Measurements from ENCODE around the gene PPP3CA. TPM values are rescaled to one million over a fixed set of nuclear protein-coding genes. Genes with fewer than 3 reads are reported as not detected.
"Not testable (repeated sequence)": the region's sequence is repeated elsewhere in the genome, so short reads cannot be mapped to it uniquely, and the experiment has no call there.

Gene PPP3CA
- total RNA-seq, 2 donors from 2014 or later = 3.3 to 3.5 TPM

GRCh38 chr4:101135371-101136010 is 211.8 kb downstream of the PPP3CA start:
- no peak for DNase-seq (ENCODE audit: low spot score in 2 of 2)
- no peak overlapping the region for H3K27ac Mint-ChIP-seq
- peaks cover 8 to 35% of the 10 kb centered on the region in 2 donors for H3K36me3 Mint-ChIP-seq
- H3K9me3 Mint-ChIP-seq = peaks cover 5 to 21% of the 10 kb centered on the region in 2 donors
- peak in 1 of 2 donors; percentile 37 for ATAC-seq

- H3K9me3 Mint-ChIP-seq = peaks cover 15 to 30% of the 10 kb centered on the region in 2 donors
- not testable (repeated sequence) for DNase-seq (ENCODE audit: low spot score in 2 of 2); H3K27ac Mint-ChIP-seq; ATAC-seq
- H3K36me3 Mint-ChIP-seq = peaks cover 17 to 44% of the 10 kb centered on the region in 2 donors
These were observed 216.3 kb downstream of the PPP3CA start for GRCh38 chr4:101131058-101131457.

- not testable (repeated sequence) for ATAC-seq; DNase-seq (ENCODE audit: low spot score in 2 of 2); H3K27ac Mint-ChIP-seq
- H3K9me3 Mint-ChIP-seq = peaks cover 15 to 34% of the 10 kb centered on the region in 2 donors
- H3K36me3 Mint-ChIP-seq = peaks cover 17 to 36% of the 10 kb centered on the region in 2 donors
These were observed 218.4 kb downstream of the PPP3CA start for GRCh38 chr4:101128898-101129297.

- DNase-seq (ENCODE audit: low spot score in 2 of 2) (no peak), ATAC-seq (no peak)
- Mint-ChIP-seq H3K9me3 (peaks cover 15 to 31% of the 10 kb centered on the region in 2 donors), H3K27ac (no peak overlapping the region), H3K36me3 (peaks cover 17 to 32% of the 10 kb centered on the region in 2 donors)
These were observed 218.9 kb downstream of the PPP3CA start for GRCh38 chr4:101128473-101128872.

GRCh38 chr4:101127176-101127790 is 220.0 kb downstream of the PPP3CA start:
- ATAC-seq = no peak
- no peak overlapping the region for H3K27ac Mint-ChIP-seq
- peaks cover 15 to 23% of the 10 kb centered on the region in 2 donors for H3K9me3 Mint-ChIP-seq
- peaks cover 17 to 20% of the 10 kb centered on the region in 2 donors for H3K36me3 Mint-ChIP-seq
- no peak for DNase-seq (ENCODE audit: low spot score in 2 of 2)

GRCh38 chr4:101126059-101126458 is 221.3 kb downstream of the PPP3CA start:
- Mint-ChIP-seq H3K36me3 (peaks cover 9% of the 10 kb centered on the region in 2 donors), H3K9me3 (peaks cover 9 to 13% of the 10 kb centered on the region in 2 donors), H3K27ac (no peak overlapping the region)
- ATAC-seq (peak in 1 of 2 donors; percentile 31), DNase-seq (ENCODE audit: low spot score in 2 of 2) (no peak)

- ATAC-seq = no peak
- H3K27ac Mint-ChIP-seq = no peak overlapping the region
- H3K9me3 Mint-ChIP-seq = peaks cover 9 to 13% of the 10 kb centered on the region in 2 donors
These were observed 222.0 kb downstream of the PPP3CA start for GRCh38 chr4:101125045-101125942.

GRCh38 chr4:101123231-101123630 is 224.1 kb downstream of the PPP3CA start:
- H3K36me3 Mint-ChIP-seq = no peaks in the 10 kb centered on the region
- DNase-seq (ENCODE audit: low spot score in 2 of 2) (no peak), ATAC-seq (peak; percentile 67 to 87)
- H3K27ac Mint-ChIP-seq = peak overlapping the region in 1 of 2 donors; percentile 49
- peaks cover 3 to 7% of the 10 kb centered on the region in 2 donors for H3K9me3 Mint-ChIP-seq

More at GRCh38 chr4:101125045-101125942, 222.0 kb downstream of the PPP3CA start:
- DNase-seq (ENCODE audit: low spot score in 2 of 2) = no peak
- H3K36me3 Mint-ChIP-seq = peaks cover 7% of the 10 kb centered on the region in 2 donors

- Mint-ChIP-seq H3K36me3 (no peaks in the 10 kb centered on the region), H3K27ac (no peak overlapping the region), H3K9me3 (peaks cover under 1 to 4% of the 10 kb centered on the region in 2 donors)
- no peak for ATAC-seq
- DNase-seq (ENCODE audit: low spot score in 2 of 2) = no peak
These were observed 225.3 kb downstream of the PPP3CA start for GRCh38 chr4:101122019-101122418.

GRCh38 chr4:101119141-101119540 is 228.2 kb downstream of the PPP3CA start:
- ATAC-seq = no peak
- Mint-ChIP-seq H3K9me3 (no peaks in the 10 kb centered on the region), H3K36me3 (no peaks in the 10 kb centered on the region), H3K27ac (no peak overlapping the region)
- DNase-seq (ENCODE audit: low spot score in 2 of 2) = no peak

GRCh38 chr4:101118617-101119016 is 228.7 kb downstream of the PPP3CA start:
- no peak for ATAC-seq
- no peak for DNase-seq (ENCODE audit: low spot score in 2 of 2)
- Mint-ChIP-seq H3K27ac (no peak overlapping the region), H3K36me3 (no peaks in the 10 kb centered on the region), H3K9me3 (no peaks in the 10 kb centered on the region)

GRCh38 chr4:101115887-101116286 is 231.4 kb downstream of the PPP3CA start:
- no peak overlapping the region for H3K27ac Mint-ChIP-seq
- no peak for ATAC-seq

GRCh38 chr4:101114936-101115372 is 232.4 kb downstream of the PPP3CA start:
- DNase-seq (ENCODE audit: low spot score in 2 of 2) = no peak
- Mint-ChIP-seq H3K27ac (no peak overlapping the region), H3K9me3 (no peaks in the 10 kb centered on the region), H3K36me3 (no peaks in the 10 kb centered on the region)
- no peak for ATAC-seq

More at GRCh38 chr4:101115887-101116286, 231.4 kb downstream of the PPP3CA start:
- Mint-ChIP-seq H3K36me3 (no peaks in the 10 kb centered on the region), H3K9me3 (no peaks in the 10 kb centered on the region)
- no peak for DNase-seq (ENCODE audit: low spot score in 2 of 2)

- no peak overlapping the region for H3K27ac Mint-ChIP-seq
- ATAC-seq (peak; percentile 51 to 57), DNase-seq (ENCODE audit: low spot score in 2 of 2) (no peak)
- peaks cover 0 to 5% of the 10 kb centered on the region in 2 donors for H3K36me3 Mint-ChIP-seq
- no peaks in the 10 kb centered on the region for H3K9me3 Mint-ChIP-seq
These were observed 242.8 kb downstream of the PPP3CA start for GRCh38 chr4:101104312-101105052.

GRCh38 chr4:101103381-101104142 is 243.8 kb downstream of the PPP3CA start:
- Mint-ChIP-seq H3K36me3 (peaks cover 0 to 5% of the 10 kb centered on the region in 2 donors), H3K9me3 (no peaks in the 10 kb centered on the region), H3K27ac (no peak overlapping the region)
- DNase-seq (ENCODE audit: low spot score in 2 of 2) = no peak
- peak; percentile 36 to 91 for ATAC-seq
